HG02884 (cell line): ENCODE measurements around the gene EML1.

Source experiments
- ATAC-seq: cut with Tn5 transposase; IDR thresholded peaks from one replicate; pipeline ENCODE4 v1.9.1; 2021; ENCODE audit warnings: mild to moderate bottlenecking, moderate library complexity; ENCODE audit not compliant: unreplicated experiment

EML1 gene

DNA sequence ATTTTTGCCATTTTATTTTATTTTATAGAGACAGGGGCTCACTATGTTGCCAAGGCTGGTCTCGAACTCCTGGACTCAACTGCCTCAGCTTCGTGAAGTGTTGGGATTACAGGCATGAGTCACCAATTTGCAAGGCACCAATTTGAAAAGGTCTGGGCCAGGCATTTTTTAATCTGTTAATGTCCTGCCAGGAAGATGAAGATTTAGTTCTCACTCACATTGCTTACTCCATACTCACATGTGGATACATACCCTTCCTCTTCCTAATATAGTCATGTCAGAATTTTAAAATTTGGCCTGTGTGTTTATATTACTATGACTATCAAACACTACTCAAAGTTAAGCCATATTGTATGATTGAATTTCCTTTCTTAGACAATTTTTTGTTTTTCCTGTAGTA lies 15.3 kb upstream of the EML1 start:
- ATAC-seq = no peak

DNA sequence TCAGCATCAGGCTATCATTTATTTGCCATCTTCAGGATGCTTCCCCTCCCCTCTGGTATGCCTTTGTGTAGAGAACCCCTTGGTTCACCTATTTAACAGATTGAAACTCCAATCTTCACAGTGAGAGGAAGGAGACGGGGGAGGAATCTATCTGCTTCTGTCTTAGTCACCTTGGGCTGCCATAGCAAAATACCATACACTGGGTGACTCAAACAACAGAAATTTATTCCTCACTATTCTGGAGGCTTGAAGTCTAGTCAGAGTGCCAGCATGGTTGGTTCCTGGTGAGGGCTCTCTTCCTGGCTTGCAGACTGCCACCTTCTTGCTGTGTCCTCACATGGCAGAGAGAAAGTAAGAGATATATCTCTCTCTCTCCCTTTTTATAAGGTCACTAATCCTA lies 13.5 kb upstream of the EML1 start:
- no peak for ATAC-seq

DNA sequence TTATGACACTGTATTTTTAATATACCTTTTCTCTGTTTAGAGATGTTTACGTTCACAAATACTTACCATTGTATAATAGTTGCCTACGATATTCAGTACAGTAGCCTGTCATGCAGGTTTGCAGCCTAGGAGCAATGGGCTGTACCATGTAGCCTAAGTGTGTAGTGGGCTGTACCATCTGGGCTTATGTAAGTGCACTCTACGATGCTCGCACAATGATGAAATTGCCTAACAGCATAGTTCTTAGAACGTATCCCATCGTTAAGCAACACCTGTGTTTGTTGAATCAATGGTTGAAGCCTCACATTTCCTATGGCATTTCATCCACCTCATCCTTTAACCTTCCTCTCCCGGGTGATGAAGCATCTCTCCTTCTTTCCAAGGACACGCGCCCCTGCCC lies 12.5 kb upstream of the EML1 start:
- no peak for ATAC-seq

DNA sequence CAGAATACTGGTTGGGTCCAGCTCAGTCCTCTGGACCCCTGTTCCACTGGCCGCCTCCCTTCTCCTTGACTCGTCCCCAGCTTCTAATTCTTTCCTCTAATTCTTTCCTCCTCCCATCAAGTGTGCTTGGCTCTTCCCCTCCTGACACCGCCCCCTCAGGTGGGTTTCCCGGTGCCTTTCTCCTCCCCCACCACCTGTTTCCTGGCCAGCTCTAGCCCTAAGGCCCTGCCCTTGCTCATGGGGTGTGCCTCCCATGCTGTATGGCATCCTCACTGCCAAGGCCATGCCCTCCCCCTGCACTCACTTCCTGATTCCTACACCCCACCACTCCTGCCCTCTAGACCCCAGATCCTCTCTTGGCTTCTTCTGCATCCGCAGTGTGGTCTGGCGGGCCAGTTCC lies 12.1 kb upstream of the EML1 start:
- no peak for ATAC-seq

DNA sequence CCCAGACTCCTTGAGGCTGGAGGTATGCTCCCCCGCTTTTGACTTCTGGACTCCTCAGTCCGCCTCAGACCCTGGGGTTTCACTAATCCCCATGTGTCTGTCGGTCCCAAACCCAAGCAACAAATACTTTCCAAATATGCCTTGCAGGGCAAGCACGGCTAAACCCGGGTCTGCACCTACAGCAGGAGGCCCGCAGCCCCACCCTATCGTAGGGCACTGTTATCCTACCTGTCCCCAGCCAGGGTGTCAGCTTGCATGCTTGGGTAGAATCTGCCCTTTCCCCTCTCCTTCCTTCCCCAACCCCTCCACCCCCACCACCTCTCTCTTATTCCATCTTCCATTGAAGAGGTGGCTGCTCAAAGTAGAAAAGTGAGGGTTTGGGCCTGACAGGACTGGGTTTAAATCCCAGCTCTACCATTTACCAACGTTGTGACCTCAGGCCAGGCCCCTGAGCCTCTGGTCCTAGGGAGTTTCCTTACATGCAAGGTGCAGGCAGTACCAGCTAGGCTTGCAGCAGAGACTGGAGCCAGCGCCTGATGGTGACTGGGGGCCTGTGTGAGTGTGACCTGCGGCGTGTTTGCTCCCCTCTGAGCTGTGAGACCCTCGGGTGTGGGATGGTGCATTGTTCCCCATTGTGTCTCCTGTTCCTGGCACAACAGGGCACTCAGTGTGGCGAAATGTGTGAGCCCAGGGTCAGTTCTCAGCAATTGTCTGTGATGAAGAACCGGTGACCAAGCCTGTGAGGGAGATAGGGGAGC lies 11.2 kb upstream of the EML1 start:
- ATAC-seq = no peak

DNA sequence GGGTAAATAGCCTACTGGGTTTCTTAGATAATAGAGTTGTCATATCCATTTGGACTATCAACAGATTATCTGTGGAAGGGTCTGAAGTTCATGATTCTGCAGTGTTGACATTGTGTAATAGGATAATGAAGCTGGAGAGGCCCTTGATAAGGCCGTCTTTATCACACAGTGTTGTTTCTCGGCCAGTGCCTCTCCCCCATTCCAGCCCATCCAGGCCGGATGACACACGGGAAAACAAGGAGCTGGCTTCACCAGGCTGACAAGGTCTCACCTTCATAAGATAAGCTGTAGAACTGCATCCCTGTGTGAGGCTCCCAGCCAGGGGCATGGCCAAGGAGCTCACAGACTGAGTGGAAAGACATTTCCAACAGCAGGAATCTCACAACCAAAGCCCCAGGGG lies 8.7 kb upstream of the EML1 start:
- ATAC-seq = no peak

DNA sequence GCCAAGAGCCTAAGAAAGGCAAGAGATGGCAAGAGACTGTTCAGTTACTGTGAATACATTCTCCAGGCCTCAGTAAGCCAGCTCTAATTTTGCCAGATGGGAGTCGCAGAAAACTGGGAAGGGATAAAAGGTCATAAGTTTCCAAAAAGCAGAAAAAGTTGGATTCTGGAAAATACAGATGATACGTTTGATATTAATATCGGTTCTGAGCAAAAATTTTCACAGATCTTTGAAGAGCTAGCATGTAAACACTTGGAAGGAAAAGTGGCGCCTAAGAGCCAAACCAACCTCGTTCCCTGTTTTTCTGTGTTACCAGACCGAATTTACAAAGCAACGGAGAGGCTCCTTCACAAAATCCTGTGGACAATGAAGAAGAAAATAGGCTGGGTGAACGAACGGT lies 7.8 kb upstream of the EML1 start:
- ATAC-seq = no peak

DNA sequence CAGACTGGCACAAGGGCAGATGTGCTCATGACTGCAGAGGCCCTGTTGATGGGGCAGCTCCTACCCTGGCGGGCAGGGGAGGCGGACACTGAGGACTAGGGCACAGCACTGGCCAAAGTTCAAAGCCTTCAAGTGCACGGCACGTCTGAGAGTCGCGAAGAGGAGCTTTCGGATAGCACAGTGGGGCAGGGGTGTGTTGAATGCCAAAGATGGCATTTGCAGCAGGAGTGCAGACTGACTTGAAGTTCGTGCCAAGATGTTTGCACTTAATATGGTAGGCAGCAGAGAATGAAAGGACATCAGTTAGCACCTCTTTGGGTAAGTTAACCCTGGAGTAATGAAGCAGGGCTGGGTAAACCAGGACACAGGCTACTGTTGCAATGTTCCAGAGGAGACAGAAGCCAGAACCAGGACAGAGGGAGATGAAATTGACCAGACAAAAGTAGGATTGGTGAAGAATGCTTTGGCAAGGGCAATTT lies 6.7 kb upstream of the EML1 start:
- ATAC-seq = no peak

DNA sequence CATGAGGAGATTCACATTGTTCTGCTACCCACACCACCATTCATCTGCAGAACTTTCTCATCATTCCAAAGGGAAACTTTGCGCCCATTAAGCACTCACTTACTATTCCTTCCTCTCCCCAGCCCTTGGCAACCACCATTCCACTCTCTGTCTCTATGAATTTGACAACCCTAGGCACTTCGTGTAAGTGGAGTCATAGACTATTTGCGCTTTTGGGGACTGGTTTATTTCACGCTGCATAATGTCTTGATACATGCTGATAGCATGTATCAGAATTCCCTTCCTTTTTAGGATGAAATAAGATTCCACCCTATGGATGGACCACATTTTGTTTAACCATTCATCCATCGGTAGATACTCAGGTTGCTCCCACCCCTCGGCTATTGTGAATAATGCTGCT lies 4.5 kb upstream of the EML1 start:
- no peak for ATAC-seq

DNA sequence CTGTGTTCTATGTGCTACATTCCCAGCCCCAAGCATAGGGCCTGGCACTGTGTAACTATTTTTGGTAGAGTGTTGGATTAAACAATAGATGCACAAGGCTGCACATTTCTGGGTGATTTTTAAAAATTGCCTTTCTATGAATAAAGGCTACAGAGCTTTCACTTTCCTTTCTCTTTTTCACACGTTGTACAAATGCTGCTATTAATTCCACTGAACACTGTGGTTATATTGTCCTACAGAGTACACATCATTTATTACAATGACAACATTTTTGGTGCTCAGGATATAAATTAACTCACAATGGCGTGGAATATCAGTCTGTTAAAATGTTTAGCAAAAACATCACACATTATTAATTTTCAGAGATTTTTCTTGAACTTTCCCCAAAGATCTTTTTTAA lies 3.6 kb upstream of the EML1 start:
- no peak for ATAC-seq

DNA sequence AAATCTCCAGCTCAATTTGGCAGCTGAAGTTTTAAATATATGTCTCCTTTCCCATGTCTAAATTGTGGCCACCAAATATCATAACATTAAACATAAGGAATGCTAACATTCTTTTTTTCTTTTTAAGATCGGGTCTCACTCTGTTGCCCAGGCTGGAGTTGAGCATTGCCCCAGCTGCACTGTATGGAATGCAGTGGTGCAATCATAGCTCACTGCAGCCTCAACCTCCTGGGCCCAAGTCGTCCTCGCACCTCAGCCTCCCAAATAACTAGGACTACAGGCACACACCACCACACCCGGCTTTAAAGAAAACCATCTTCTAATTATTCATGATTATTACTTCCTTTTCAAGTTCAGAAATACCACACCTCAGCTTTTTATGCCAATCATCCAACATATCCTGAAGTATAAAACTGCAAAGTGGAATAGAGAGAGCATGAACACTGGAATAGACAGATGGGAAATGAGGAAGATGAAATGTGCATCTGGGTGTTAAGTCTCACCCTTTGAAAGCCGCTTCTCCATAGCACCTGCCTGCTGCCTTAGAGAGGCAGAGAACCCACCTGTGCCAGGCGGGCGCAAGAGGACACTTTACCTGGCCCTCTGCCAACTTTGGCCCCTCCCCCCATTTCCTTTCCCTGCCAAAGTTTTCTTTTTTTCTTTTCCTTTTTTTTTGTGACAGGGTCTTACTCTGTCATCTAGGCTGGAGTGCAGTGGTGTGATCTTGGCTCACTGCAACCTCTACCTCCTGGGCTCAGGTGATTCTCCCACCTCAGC lies 2.8 kb upstream of the EML1 start:
- no peak for ATAC-seq

DNA sequence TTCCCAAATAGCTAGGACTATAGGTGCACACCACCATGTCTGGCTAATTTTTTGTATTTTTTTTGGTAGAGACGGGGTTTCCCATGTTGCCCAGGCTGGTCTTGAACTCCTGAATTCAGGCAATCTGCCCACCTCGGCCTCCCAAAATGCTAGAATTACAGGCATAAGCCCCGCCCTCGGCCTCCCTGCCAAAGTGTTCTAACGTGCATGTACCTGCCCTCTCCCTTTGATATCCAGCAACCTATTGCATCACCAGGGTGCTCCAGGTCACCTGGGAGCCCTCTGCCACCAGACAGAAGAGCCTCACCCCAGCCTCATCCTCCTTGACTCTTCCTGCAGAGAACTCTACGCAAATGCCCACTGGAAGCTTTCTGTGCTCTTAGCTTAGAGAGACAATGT lies 2.2 kb upstream of the EML1 start:
- ATAC-seq = no peak

DNA sequence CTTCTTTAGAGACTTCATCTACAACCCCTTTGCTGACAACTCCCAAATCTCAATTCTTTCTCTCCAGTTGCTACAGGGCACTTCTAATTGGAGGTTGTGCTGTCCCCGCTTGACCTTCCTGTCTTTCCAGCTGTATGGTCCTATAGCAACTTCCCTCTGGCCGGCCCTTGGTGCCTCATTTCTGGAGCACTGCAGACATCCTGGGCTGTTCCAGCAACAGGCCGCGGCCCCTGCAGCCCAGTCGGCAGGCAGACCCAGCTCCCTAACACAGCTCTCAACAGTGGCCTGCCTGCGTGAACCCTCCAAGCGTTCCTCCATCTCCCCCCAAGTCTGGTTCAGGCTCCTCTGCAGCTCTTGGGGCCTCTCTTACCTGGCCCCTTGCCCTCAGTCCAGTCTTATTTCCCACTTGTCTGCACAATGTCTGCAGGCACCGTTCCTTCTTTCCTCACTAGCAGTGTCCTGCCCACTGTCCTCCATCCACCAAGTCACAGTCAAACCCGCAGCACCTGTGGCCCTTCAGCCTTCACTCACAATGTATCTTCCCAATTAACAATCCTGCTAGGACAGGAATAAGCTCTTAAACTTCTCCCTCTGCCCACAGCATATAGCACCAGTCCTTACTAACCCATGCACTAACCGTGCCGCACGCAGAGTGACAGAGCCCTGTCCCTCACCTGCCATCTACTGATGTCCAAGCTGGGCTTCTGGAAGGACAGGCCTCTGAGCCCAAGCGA lies 1.6 kb upstream of the EML1 start:
- ATAC-seq = no peak

DNA sequence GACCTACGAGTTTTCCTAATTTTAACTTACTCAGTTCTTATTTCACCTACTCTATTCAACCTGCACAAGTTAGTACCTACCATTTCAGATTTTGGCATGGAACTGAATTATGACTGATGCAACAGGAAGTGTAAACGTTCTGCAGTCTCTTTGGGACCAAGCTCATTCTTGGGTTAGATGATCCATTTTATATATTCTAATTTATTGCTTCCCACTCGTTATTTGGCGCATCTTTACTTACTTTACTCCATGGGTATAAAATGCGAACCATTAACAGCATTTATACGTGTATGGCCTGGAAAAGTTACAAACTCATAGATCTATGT lies 1.0 kb upstream of the EML1 start:
- no peak for ATAC-seq

DNA sequence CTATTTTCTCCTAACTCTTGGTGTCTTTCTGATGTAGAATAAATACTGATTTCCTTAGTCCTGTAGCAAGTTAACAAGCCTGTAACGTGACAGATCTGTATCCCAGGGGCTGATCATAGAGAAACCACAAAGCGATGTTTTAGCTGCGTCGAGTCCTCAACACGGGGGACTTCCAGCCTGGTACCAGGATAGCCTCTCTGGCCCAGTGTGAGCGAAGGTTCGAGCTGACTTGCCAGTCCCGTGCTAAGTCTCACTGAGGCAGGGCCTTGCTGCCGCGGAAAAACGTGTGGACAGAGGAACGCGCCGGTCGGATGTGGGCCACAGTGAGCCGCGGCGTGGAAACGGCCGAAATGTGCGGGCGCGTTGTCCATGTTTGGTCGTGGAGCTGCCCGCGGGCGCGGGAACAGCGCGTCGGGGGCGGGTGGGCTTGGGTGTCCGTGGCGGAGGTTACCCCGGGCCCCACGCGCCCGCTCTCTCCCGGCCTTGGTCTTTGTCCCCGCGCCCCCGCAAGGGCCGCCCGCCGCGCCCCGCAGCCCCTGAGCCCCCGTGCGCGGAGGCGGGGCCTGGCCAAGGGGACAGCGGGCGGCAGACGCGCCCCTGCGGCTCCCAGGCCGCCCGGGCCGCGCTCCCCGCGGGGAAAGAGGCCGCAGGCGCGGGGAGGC lies 531 bp upstream of the EML1 start:
- ATAC-seq = no peak

DNA sequence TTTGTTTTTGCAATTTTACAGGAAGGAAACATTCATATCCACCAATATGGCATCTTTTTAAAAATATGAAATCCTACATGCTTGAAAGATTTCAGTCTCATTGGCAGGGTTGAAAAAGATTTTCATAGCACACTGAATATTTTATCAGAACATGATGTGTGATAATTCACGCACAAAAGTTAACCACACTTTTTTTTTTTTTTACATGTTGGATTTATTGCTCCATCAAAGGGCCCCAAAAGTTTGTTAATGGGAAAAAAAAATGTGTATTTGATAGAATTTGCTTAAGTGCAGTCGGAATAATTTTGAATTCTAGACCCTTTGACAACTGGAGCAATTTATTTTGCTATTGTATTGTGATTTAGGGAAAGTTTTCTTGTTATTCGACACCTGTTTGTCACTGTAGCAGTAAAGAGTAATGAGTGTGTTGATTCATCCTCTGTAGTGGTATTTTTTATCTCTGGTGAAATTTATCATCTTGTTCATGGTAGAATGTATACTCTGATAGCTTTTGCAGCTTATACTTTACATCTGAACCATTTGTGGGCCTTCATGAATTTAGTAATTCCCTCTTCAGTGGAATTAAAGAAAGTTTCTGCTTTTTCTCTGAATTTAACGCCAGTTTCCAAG lies 1.1 kb downstream of the EML1 start:
- no peak for ATAC-seq

DNA sequence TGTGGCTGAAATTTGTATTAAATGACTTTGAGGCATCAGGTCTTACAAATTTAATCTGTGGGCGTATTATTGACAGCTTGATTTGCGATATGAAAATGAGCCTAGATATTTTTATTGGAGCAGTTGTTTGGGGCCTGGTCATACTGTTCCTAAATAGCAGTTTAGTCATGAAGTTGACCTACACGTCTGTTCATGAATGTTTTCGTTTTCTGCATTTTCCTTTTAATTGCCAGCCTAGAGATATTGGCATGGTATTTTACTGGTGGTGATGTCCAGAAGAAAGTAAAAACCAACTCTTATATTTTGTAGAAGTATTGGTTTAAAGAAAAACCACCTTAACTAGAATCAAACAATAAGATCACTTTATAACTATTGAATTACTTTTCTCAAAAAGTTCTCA lies 1.8 kb downstream of the EML1 start:
- no peak for ATAC-seq

DNA sequence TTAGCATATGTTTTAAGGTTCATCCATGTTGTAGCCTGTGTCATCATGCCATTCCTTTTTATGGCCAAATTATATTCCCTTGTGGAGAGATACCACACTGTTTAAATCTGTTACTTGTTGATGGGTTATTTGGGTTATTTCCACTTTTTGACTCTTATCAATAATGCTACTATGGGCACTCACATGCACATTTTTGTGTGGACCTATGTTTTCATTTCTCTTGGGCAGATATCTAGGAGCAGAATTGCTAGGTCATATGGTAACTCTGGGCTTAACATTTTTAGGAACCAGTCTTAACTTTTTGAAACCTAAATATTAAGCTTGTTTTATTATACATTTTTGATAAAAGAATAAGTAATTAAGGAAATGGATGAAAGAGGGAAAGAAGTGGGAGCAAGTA lies 4.0 kb downstream of the EML1 start:
- no peak for ATAC-seq

DNA sequence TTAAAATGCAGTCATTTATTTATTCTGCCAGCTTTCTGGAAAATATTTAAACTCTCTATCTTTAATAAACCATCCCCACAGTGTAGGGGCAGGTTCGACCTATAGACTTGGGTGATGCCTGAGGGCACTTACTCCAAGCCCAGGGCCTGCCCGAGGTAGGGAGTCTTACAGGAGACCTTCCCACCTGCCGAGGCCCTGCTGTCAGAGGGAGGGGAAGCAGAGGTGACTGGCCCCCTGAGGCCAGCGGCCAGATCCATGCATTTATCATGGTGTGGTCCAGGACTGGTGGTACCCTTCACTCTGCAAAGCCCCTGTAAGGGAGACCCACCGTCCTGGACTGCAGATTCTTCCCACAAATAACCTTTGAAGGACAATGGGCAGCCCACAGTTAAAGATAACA lies 7.6 kb downstream of the EML1 start:
- no peak for ATAC-seq

DNA sequence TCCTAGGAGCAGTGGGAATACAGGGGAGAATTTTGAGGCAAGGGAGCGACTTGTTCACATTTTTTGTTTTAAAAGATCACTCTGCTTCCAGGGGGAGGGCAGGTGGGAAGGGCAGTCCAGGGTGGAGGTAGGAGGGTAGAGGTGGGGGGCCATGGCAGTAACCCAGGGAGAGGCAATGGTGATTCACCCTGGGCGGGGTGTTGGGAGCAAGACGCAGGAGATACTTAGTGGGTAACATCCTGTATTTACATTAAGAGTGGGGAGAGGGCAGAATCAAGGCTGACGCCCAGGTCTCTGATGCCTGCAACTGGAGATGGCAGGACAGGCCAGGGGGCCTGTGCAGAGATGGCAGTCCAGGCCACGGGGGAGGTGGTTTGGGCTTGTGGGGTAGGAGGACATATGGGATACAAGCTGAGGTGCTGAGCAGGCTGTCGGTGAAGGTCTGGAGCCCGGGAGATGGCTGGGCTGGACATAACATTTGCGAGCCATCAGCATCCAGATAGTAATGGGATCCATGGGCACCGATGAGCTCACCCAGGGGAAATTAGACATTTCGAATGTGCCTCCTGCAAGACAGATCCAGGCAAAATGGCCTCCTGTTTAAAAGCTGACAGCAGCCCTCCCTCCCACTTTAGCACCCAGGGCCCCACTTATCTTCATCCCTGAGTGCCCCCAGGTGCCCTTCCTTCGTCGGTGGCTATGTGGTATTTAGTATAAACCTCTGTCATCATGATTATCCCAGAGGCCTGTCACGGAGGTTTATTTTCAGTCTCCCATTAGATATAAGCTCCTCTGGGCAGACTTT lies 9.3 kb downstream of the EML1 start:
- ATAC-seq = no peak
